ENCODE measurements around the gene SCAF4.
"Not testable (repeated sequence)": the region's sequence is repeated elsewhere in the genome, so short reads cannot be mapped to it uniquely, and the experiment has no call there.

Gene SCAF4

GRCh38 chr21:31731857-31732596 lies at the start of gene SCAF4:
SCAF4 (minus strand) TSS chr21:31732118; CDS start chr21:31731692, 426 bp downstream.
- peak; percentile 38 to 75 for DNase-seq

GRCh38 chr21:31780944-31781343 lies 49.0 kb upstream of the SCAF4 start:
- no peak for DNase-seq

- DNase-seq: no peak
Measured at GRCh38 chr21:31778546-31778945, 46.6 kb upstream of the SCAF4 start.

- no peak for DNase-seq
Measured at GRCh38 chr21:31777857-31778256, 45.9 kb upstream of the SCAF4 start.

GRCh38 chr21:31774031-31774430 lies 42.1 kb upstream of the SCAF4 start:
- no peak for DNase-seq

- DNase-seq: no peak
Measured at GRCh38 chr21:31772674-31773555, 41.0 kb upstream of the SCAF4 start.

- DNase-seq: no peak
Measured at GRCh38 chr21:31771685-31772084, 39.8 kb upstream of the SCAF4 start.

GRCh38 chr21:31768710-31769109 lies 36.8 kb upstream of the SCAF4 start:
- DNase-seq: no peak

GRCh38 chr21:31766899-31767298 lies 35.0 kb upstream of the SCAF4 start:
- no peak for DNase-seq

- not testable (repeated sequence) for DNase-seq
Measured at GRCh38 chr21:31765850-31766249, 33.9 kb upstream of the SCAF4 start.

GRCh38 chr21:31760931-31761330 lies 29.0 kb upstream of the SCAF4 start:
- no peak for DNase-seq

GRCh38 chr21:31756787-31757186 lies 24.9 kb upstream of the SCAF4 start:
- no peak for DNase-seq

- DNase-seq: no peak
Measured at GRCh38 chr21:31755027-31755426, 23.1 kb upstream of the SCAF4 start.

- no peak for DNase-seq
Measured at GRCh38 chr21:31754708-31754960, 22.7 kb upstream of the SCAF4 start.

GRCh38 chr21:31753949-31754707 lies 22.2 kb upstream of the SCAF4 start:
- DNase-seq: no peak

- DNase-seq: no peak
Measured at GRCh38 chr21:31752967-31753366, 21.0 kb upstream of the SCAF4 start.

GRCh38 chr21:31752352-31752751 lies 20.4 kb upstream of the SCAF4 start:
- no peak for DNase-seq

- DNase-seq: no peak
Measured at GRCh38 chr21:31750843-31751242, 18.9 kb upstream of the SCAF4 start.

- no peak for DNase-seq
Measured at GRCh38 chr21:31744182-31744800, 12.4 kb upstream of the SCAF4 start.

GRCh38 chr21:31743712-31744111 lies 11.8 kb upstream of the SCAF4 start:
- DNase-seq: no peak

- no peak for DNase-seq
Measured at GRCh38 chr21:31741116-31741515, 9.2 kb upstream of the SCAF4 start.

- not testable (repeated sequence) for DNase-seq
Measured at GRCh38 chr21:31737586-31738397, 5.9 kb upstream of the SCAF4 start.

Measured in SW 1271 (cell line).